Astrocyte of the spinal cord (primary cell): ENCODE measurements around the gene KIAA0753.
A peak's percentile ranks its signal among the peaks of the same experiment; 100 is the strongest.

Experiments
- DNase-seq: peaks from one replicate; pipeline ENCODE4 v3.0.0; 2011; ENCODE audit warnings: low read depth, low spot score
- H3K4me3 ChIP-seq: 2 replicates; pipeline ENCODE4 v1.5.1; 2011; ENCODE audit warnings: low read depth, mild to moderate bottlenecking, low read length, moderate library complexity
- CTCF ChIP-seq: IDR thresholded peaks from 2 replicates; pipeline ENCODE4 v1.5.1; 2012; ENCODE audit warnings: low read depth, mild to moderate bottlenecking, low read length, inconsistent platforms
- in situ Hi-C: cut with HindIII; loops from 2 replicates; pipeline ENCODE4 v1.10.0; 2017; ENCODE audit warnings: low sequenced_read_pairs

Gene KIAA0753

GRCh38 chr17:6654841-6655731, 14.6 kb upstream of the KIAA0753 start:
- no peak overlapping the region for H3K4me3 ChIP-seq
- in situ Hi-C loops = no loop called here
- no peak for TF ChIP-seq CTCF
- no peak for DNase-seq

- TF ChIP-seq CTCF = no peak
- DNase-seq = peak; percentile 20
- H3K4me3 ChIP-seq = peak overlapping the region; percentile 100
- in situ Hi-C loops = no loop called here
Observed at GRCh38 chr17:6651919-6652452, 11.5 kb upstream of the KIAA0753 start.

GRCh38 chr17:6651354-6651918, 10.9 kb upstream of the KIAA0753 start, which contains the start of the genes C17orf100 and MED31:
Gene C17orf100, plus strand, starts transcription at chr17:6651762. Its CDS starts 152 bp downstream, at chr17:6651914.
Gene MED31, minus strand, starts transcription at chr17:6651605. Its CDS starts 77 bp downstream, at chr17:6651528.
- TF ChIP-seq CTCF = no peak
- in situ Hi-C loops = no loop called here

GRCh38 chr17:6648181-6648580, 7.7 kb upstream of the KIAA0753 start:
- DNase-seq = no peak
- in situ Hi-C loops = no loop called here
- no peak overlapping the region for H3K4me3 ChIP-seq
- TF ChIP-seq CTCF = peak; percentile 32

More at GRCh38 chr17:6651354-6651918, 10.9 kb upstream of the KIAA0753 start, which contains the start of the genes C17orf100 and MED31:
- peak within 1 kb of the TSS; percentile 100 for H3K4me3 ChIP-seq
- peak; percentile 90 for DNase-seq

- in situ Hi-C loops = no loop called here
- no peak overlapping the region for H3K4me3 ChIP-seq
- DNase-seq = peak; percentile 65
- no peak for TF ChIP-seq CTCF
Observed at GRCh38 chr17:6643451-6644125, 3.1 kb upstream of the KIAA0753 start.

GRCh38 chr17:6642592-6642991, 2.1 kb upstream of the KIAA0753 start:
- no peak overlapping the region for H3K4me3 ChIP-seq
- no peak for DNase-seq
- TF ChIP-seq CTCF = no peak
- in situ Hi-C loops = no loop called here
